Loucy (cell line): ENCODE measurements around the gene CLCN5.

ENCODE experiments used
- H2AFZ ChIP-seq: fragments of 200-600 bp; sonication (generic); 2 replicates; pipeline ENCODE4 v1.6.0; 2016; ENCODE audit warnings: antibody characterized with exemption, mild to moderate bottlenecking, low read length, moderate library complexity
- H3F3A ChIP-seq: fragments of 200-600 bp; 2 replicates; pipeline ENCODE4 v1.6.0; 2016; ENCODE audit warnings: antibody characterized with exemption, low read depth, mild to moderate bottlenecking
- H3K27me3 ChIP-seq: fragments of 200-600 bp; sonication (generic); 2 replicates; pipeline ENCODE4 v1.6.1; 2014; ENCODE audit warnings: low read length, mild to moderate bottlenecking; ENCODE audit not compliant: insufficient read depth, poor library complexity, severe bottlenecking
- H3K36me3 ChIP-seq: fragments of 200-600 bp; sonication (generic); 2 replicates; pipeline ENCODE4 v1.6.1; 2016; ENCODE audit warnings: low read length; ENCODE audit not compliant: insufficient read depth
- H3K4me1 ChIP-seq: fragments of 200-600 bp; sonication (generic); 2 replicates; pipeline ENCODE4 v1.5.1; 2014; ENCODE audit warnings: low read length, mild to moderate bottlenecking; ENCODE audit not compliant: insufficient read depth, poor library complexity, severe bottlenecking
- H3K4me2 ChIP-seq: fragments of 200-600 bp; sonication (generic); 2 replicates; pipeline ENCODE4 v1.6.0; 2014; ENCODE audit warnings: antibody characterized with exemption, low read length, low read depth, mild to moderate bottlenecking; ENCODE audit not compliant: poor library complexity, severe bottlenecking
- H3K4me3 ChIP-seq: fragments of 200-600 bp; sonication (generic); 2 replicates; pipeline ENCODE4 v1.5.1; 2014; ENCODE audit warnings: low read length, mild to moderate bottlenecking, mixed read lengths; ENCODE audit not compliant: poor library complexity, severe bottlenecking
- H3K79me2 ChIP-seq: fragments of 200-600 bp; sonication (generic); 2 replicates; pipeline ENCODE4 v1.6.1; 2014; ENCODE audit warnings: low read length; ENCODE audit not compliant: insufficient read depth
- H3K9ac ChIP-seq: fragments of 200-600 bp; sonication (generic); 2 replicates; pipeline ENCODE4 v1.6.0; 2014; ENCODE audit warnings: mild to moderate bottlenecking, low read depth, low read length, moderate library complexity; ENCODE audit not compliant: poor library complexity, severe bottlenecking
- H3K9me2 ChIP-seq: fragments of 200-600 bp; sonication (generic); replicated peaks from 2 replicates; pipeline ENCODE4 v1.6.1; 2016; ENCODE audit warnings: low read depth, low read length, mixed read lengths
- H3K9me3 ChIP-seq: fragments of 200-600 bp; sonication (generic); 2 replicates; pipeline ENCODE4 v1.6.1; 2014; ENCODE audit warnings: mild to moderate bottlenecking, antibody characterized with exemption, low read length, low read depth; ENCODE audit not compliant: insufficient read depth
- H4K20me1 ChIP-seq: fragments of 200-600 bp; sonication (generic); 2 replicates; pipeline ENCODE4 v1.6.0; 2014; ENCODE audit warnings: antibody characterized with exemption, low read length, mild to moderate bottlenecking; ENCODE audit not compliant: insufficient read depth, poor library complexity, severe bottlenecking
- CTCF ChIP-seq: fragments of 200-600 bp; sonication (generic); conservative IDR thresholded peaks from 2 replicates; pipeline ENCODE4 v1.5.1; 2014; ENCODE audit warnings: mild to moderate bottlenecking, antibody characterized with exemption, low read length
- EZH2phosphoT487 ChIP-seq: fragments of 200-600 bp; IDR thresholded peaks from 2 replicates; pipeline ENCODE4 v1.6.1; 2018; ENCODE audit warnings: antibody characterized with exemption, mild to moderate bottlenecking, moderate library complexity, borderline replicate concordance

CLCN5 gene

GRCh38 chrX:50117476-50117875 lies 195.1 kb downstream of the CLCN5 start:
- TF ChIP-seq EZH2phosphoT487 (no peak), CTCF (no peak)
- Histone ChIP-seq H3K4me1 (peaks cover 9% of the 10 kb centered on the region), H3K9me2 (no peaks in the 10 kb centered on the region), H3K4me3 (no peak overlapping the region), H3K9me3 (no peaks in the 10 kb centered on the region), H3K36me3 (no peaks in the 10 kb centered on the region), H3F3A (no peaks in the 10 kb centered on the region), H3K9ac (no peak overlapping the region), H3K4me2 (peak overlapping the region; percentile 51), H4K20me1 (no peaks in the 10 kb centered on the region), H2AFZ (peak overlapping the region; percentile 55), H3K27me3 (no peaks in the 10 kb centered on the region), H3K79me2 (no peaks in the 10 kb centered on the region)

DNA sequence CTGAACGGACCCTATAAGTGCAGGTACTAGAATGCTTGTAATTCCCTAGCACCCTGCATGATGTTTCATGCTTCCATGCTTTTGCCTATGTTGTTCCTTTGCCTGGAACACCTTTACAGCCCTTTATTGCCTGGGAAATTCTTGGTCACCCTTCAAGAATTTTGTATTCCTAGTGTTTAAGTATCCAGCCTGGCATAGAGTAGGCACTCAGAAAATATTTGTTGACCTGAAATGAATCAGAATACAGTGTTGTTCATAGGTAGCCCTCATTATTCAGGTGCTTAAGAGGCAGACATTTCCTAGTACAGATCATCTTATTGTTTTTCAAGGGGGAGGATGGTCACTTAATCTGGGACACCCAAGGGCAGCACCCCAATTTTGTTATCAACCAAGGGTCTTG lies 203.1 kb downstream of the CLCN5 start:
- Histone ChIP-seq H3K79me2 (no peaks in the 10 kb centered on the region), H3K27me3 (no peaks in the 10 kb centered on the region)

GRCh38 chrX:50147972-50148371 lies 225.6 kb downstream of the CLCN5 start:
- peaks cover 9% of the 10 kb centered on the region for H3K4me1 ChIP-seq
- H2AFZ ChIP-seq = 0 out of 2 replicates have a peak overlapping the region, but pooled peaks have one; percentile 49
- H3K9me3 ChIP-seq = no peaks in the 10 kb centered on the region
- no peaks in the 10 kb centered on the region for H4K20me1 ChIP-seq
- no peaks in the 10 kb centered on the region for H3F3A ChIP-seq
- no peak overlapping the region for H3K4me3 ChIP-seq
- no peaks in the 10 kb centered on the region for H3K79me2 ChIP-seq
- H3K4me2 ChIP-seq = no peak overlapping the region
- H3K9ac ChIP-seq = no peak overlapping the region
- H3K9me2 ChIP-seq = no peaks in the 10 kb centered on the region
- H3K27me3 ChIP-seq = no peaks in the 10 kb centered on the region
- H3K36me3 ChIP-seq = no peaks in the 10 kb centered on the region
- no peak for TF ChIP-seq CTCF

More for the DNA sequence above, 203.1 kb downstream of the CLCN5 start:
- no peak overlapping the region for H3K4me3 ChIP-seq
- H4K20me1 ChIP-seq = no peaks in the 10 kb centered on the region
- H3K4me2 ChIP-seq = no peak overlapping the region
- no peak overlapping the region for H2AFZ ChIP-seq
- H3K4me1 ChIP-seq = no peaks in the 10 kb centered on the region
- H3K36me3 ChIP-seq = no peaks in the 10 kb centered on the region
- no peaks in the 10 kb centered on the region for H3F3A ChIP-seq
- TF ChIP-seq EZH2phosphoT487 = no peak
- TF ChIP-seq CTCF = no peak
- no peak overlapping the region for H3K9ac ChIP-seq
- H3K9me3 ChIP-seq = no peaks in the 10 kb centered on the region
- no peaks in the 10 kb centered on the region for H3K9me2 ChIP-seq
